Caki2 (cell line): ENCODE results near the gene VARS1. TPM values are rescaled to one million over a fixed set of nuclear protein-coding genes. Genes with fewer than 3 reads are reported as not detected.
A peak's percentile ranks its signal among the peaks of the same experiment; 100 is the strongest.
"Not testable (repeated sequence)": the region's sequence is repeated elsewhere in the genome, so short reads cannot be mapped to it uniquely, and the experiment has no call there.

Experiments used
- DNase-seq: peaks from one replicate; pipeline ENCODE4 v3.0.0-alpha.2; 2015; ENCODE audit warnings: low read depth
- in situ Hi-C: cut with HindIII; loops from 2 replicates; pipeline ENCODE4 v1.10.0; 2016; ENCODE audit warnings: low sequenced_read_pairs, low pct_unique_long_range_greater_than_20kb, mixed read lengths
- total RNA-seq: library from RNA; depleted of rRNA; stranded (reverse); fragments of >200 nt; shearing (Covaris generic); gene quantifications from 2 replicates; pipeline ENCODE4 v1.2.3, GENCODE V29; 2014; ENCODE audit warnings: low replicate concordance

The VARS1 gene
- total RNA-seq, 1 experiment from 2014 or later: 144 TPM

GRCh38 chr6:31825553-31825952 is 30.0 kb upstream of the VARS1 start:
- in situ Hi-C loops: no loop called here
- DNase-seq: no peak

DNA sequence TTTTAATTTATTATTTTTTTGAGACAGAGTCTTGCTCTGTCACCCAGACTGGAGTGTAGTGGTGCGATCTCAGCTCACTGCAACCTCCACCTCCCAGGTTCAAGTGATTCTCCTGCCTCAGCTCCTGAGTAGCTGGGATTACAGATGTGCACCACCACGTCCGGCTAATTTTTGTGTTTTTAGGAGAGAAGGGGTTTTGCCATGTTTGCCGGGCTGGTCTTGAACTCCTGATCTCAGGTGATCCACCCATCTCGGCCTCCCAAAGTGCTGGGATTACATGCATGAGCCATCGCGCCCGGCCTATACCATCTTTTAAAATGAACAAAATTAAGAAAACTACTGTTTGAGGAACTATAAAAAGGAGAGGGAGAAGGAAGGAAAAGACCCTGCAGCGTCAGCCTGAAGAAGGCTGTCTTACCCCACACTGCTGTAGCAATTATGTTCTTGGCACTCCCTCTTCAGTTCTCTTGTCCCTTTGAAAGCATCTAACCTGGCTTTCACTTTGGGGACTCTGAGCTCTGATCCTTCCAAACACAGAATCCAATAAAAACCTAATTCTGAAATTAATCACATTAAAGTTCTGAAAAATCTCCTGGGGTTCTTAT is 28.1 kb upstream of the VARS1 start:
- DNase-seq, in situ Hi-C loops: not testable (repeated sequence)

- in situ Hi-C loops: no loop called here
Observed at GRCh38 chr6:31822036-31822821, 26.7 kb upstream of the VARS1 start.

GRCh38 chr6:31821301-31822035 is 25.9 kb upstream of the VARS1 start:
- in situ Hi-C loops: no loop called here

More at GRCh38 chr6:31822036-31822821, 26.7 kb upstream of the VARS1 start:
- DNase-seq: peak; percentile 98

DNA sequence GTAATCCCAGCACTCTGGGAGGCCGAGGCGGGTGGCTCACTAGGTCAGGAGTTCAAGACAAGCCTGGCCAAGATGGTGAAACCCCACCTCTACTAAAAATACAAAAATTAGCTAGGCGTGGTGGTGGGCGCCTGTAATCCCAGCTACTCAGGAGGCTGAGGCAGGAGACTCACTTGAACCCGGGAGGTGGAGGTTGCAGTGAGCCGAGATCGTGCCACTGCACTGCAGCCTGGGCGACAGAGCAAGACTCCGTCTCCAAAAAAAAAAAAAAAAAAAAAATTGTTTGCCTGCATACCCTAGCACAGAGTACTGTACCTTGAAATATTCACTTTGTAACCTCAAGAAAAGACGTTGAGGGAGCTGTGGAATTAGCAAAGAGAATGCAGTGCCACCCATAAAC is 24.8 kb upstream of the VARS1 start:
- DNase-seq, in situ Hi-C loops: not testable (repeated sequence)

More at GRCh38 chr6:31821301-31822035, 25.9 kb upstream of the VARS1 start:
- peak; percentile 79 for DNase-seq

- in situ Hi-C loops: no loop called here
- DNase-seq: no peak
Observed at GRCh38 chr6:31819871-31820299, 24.3 kb upstream of the VARS1 start.

DNA sequence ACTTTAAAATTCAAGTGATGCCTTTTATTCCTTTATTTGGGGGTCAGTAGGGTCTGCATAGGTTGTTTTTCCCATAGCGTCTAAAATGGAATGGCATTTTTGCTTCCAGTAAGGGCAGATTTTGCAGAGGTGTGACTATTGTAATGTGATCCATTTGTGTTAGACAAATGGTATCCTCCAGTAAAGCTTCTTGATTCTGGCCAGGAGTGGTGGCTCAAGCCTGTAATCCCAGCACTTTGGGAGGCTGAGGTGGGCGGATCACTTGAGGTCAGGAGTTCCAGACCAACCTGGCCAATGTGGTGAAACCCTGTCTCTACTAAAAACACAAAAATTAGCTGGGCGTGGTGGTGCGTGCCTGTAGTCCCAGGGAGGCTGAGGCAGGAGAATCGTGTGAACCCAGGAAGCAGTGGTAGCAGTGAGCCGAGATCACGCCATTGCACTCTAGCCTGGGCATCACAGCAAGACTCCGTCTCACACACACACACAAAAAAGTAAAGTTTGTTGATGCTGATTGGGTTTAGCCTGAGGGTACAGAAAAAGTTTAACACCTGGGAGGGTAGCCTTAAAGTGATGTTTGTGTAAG is 22.5 kb upstream of the VARS1 start:
- in situ Hi-C loops: not testable (repeated sequence)
- peak; percentile 51 for DNase-seq

DNA sequence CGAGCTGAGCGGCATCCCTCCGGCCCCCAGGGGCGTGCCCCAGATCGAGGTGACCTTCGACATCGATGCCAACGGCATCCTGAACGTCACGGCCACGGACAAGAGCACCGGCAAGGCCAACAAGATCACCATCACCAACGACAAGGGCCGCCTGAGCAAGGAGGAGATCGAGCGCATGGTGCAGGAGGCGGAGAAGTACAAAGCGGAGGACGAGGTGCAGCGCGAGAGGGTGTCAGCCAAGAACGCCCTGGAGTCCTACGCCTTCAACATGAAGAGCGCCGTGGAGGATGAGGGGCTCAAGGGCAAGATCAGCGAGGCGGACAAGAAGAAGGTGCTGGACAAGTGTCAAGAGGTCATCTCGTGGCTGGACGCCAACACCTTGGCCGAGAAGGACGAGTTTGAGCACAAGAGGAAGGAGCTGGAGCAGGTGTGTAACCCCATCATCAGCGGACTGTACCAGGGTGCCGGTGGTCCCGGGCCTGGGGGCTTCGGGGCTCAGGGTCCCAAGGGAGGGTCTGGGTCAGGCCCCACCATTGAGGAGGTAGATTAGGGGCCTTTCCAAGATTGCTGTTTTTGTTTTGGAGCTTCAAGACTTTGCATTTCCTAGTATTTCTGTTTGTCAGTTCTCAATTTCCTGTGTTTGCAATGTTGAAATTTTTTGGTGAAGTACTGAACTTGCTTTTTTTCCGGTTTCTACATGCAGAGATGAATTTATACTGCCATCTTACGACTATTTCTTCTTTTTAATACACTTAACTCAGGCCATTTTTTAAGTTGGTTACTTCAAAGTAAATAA is 21.8 kb upstream of the VARS1 start:
- in situ Hi-C loops, DNase-seq: not testable (repeated sequence)

DNA sequence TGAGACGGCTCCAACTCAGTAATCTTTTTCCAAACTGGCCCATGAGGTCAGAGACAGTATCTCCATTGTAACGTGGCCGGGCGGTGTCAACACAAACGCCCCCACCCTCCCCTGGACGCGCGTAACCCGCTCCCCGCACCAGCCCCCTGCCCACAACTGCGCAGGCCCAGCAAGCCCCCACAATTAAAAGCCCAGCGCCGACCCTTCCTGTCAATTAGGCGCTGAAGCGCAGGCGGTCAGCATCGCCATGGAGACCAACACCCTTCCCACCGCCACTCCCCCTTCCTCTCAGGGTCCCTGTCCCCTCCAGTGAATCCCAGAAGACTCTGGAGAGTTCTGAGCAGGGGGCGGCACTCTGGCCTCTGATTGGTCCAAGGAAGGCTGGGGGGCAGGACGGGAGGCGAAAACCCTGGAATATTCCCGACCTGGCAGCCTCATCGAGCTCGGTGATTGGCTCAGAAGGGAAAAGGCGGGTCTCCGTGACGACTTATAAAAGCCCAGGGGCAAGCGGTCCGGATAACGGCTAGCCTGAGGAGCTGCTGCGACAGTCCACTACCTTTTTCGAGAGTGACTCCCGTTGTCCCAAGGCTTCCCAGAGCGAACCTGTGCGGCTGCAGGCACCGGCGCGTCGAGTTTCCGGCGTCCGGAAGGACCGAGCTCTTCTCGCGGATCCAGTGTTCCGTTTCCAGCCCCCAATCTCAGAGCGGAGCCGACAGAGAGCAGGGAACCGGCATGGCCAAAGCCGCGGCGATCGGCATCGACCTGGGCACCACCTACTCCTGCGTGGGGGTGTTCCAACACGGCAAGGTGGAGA is 19.7 kb upstream of the VARS1 start, which contains the start of the genes HSPA1A and HSPA1L:
HSPA1A (plus strand) TSS at position 519 of the 814 bp plus-strand sequence; CDS start at position 733, 214 bp downstream.
HSPA1L (minus strand) TSS at position 259 of the 814 bp plus-strand sequence. CDS start 3,311 bp downstream, outside the sequence.
- peak; percentile 99 for DNase-seq
- in situ Hi-C loops: no loop called here

DNA sequence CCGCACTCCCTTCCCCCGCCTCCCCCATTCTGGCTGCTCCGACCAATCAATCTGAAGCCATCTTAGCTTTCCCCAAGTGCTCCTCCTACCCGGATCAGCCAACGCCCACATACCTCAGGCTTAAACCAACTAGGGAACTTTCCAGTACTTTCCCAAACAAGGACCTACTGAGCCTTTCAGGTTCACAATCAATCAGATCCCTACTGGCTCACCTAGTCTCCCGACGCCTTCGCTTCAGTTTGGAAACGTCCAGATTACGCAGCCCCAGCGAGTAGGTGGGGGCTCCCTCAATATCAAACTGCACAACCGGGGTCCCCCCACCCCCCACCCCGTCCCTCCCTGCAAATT is 19.1 kb upstream of the VARS1 start:
- in situ Hi-C loops: no loop called here
- peak; percentile 96 for DNase-seq

- in situ Hi-C loops: no loop called here
Observed at GRCh38 chr6:31813465-31813849, 17.9 kb upstream of the VARS1 start.

DNA sequence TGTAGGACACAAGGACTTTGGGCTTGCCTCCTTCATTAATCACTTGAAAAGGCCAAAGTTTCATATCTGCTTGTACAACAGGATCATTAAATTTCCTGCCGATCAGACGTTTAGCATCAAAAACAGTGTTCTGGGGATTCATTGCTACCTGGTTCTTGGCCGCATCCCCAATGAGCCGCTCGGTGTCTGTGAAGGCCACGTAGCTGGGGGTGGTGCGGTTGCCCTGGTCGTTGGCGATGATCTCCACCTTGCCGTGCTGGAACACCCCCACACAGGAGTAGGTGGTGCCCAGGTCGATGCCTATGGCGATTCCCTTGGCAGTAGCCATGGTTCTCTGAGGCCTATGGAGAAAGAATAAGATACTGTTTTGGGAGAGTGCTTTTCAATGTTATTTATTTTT is 16.1 kb upstream of the VARS1 start:
- no peak for DNase-seq
- in situ Hi-C loops: no loop called here

More at GRCh38 chr6:31813465-31813849, 17.9 kb upstream of the VARS1 start:
- no peak for DNase-seq

DNA sequence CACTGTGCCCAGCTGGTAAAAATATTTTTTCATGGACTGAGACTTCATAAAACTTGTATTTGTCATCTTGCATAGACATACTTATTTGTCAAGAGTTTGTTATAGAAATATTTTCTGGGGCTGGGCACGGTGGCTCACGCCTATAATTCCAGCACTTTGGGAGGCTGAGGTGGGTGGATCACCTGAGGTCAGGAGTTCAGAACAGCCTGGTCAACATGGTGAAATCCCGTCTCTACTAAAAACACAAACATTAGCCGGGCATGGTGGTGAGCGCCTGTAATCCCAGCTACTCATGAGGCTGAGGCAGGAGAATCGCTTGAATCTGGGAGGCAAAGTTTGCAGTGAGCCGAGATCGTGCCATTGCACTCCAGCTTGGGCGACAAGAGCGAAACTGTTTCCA is 13.0 kb upstream of the VARS1 start:
- in situ Hi-C loops, DNase-seq: not testable (repeated sequence)

DNA sequence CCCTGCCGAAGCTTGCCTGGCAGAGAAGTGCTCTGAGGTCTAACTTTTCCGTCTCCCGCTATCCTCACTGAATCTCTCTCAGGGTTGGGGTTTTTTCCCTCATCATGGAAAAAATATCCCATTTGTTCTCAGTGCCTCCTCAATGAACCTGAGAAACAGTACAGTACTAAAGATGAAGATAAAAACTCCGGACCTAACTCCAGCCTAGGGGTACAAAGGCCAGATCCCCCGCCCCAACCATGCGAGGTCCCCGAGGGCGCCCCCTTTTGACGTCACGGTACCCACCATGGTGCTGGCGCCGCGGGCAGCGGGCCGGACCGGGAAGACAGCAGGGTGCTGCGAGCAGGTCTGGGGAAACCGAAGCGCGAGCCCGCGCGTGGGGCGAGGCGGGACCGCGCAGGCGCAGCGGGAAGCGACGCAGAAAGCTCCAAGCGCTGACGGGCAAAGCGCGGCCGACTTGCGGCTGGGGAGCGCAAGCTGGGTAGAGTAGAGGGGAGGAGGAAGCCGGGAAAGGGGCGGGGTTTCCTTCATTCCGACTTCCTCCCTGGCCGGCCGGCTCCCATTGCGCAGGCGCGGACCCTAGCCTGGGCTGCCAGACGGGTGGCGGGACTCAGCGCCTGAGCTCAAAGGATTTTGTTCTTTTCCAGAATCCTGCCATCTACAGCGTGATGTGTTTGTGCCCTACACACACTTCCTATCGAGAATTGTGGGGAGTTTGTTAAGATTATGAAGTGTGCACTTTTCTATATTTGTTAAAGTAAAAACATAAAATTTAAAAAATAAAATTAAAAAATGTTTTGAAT is 11.1 kb upstream of the VARS1 start, which contains the start of gene LSM2:
LSM2 (minus strand) TSS at position 497 of the 803 bp plus-strand sequence; CDS start at position 288, 209 bp downstream.
- peak; percentile 97 for DNase-seq
- in situ Hi-C loops: no loop called here

DNA sequence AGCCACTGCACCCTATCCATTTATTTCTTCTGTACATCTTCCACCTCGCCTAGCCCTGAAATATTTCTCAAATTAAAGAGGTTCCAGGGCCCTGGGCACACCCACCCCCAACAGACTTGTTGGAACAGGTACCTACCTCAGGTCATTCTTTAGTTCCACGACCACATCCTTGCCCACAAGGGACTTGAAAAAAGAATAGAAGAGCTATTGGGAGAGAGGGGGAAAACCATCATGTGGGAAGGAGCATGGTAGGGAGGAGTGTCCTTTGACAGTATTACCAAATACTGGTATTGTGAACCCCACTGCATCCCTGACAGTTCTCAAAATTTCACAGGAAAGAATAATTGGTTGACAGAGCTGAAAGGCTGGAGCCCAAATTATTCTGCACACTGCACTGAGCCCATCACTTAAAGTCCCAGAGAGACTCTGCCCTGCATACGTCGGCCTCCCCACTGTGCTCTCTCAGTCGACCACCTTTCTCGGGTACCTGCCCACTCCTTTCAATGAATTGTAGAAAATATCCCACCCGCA is 10.5 kb upstream of the VARS1 start:
- in situ Hi-C loops: no loop called here
- DNase-seq: no peak
